Choroid plexus epithelial cell (primary cell): ENCODE results near the gene LTA.

Source experiments
- DNase-seq: peaks from one replicate; pipeline ENCODE4 v3.0.0-alpha.2; 2010; ENCODE audit warnings: low read depth
- H3K4me3 ChIP-seq: 2 replicates; pipeline ENCODE4 v1.5.1; 2011; ENCODE audit warnings: low read depth, mild to moderate bottlenecking, control low read depth, low read length, moderate library complexity
- TF ChIP-seq, protein P1 (sequence below): conservative IDR thresholded peaks from 2 replicates; pipeline ENCODE4 v1.5.1; 2011; ENCODE audit warnings: low read depth, mild to moderate bottlenecking, control low read depth, inconsistent platforms, low read length, moderate library complexity

LTA gene

DNA sequence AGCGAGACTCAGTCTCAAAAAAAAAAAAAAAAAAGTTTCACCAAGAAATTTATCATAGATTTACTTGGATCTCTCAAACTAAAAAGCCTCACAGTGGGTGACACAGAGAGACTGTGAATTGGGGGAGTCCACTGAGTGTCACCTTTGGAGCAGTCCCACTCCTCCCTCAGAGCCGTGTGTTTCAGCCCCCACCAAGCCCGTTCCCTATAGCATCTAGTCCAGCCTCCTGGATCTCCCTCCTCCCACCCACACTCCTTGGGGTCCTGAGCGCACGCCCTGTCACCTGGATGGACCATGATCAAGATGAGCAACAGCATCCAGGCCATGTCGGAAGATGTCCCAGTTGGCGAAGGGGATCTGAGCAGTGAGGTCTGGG is 20.3 kb downstream of the LTA start:
- TF ChIP-seq, protein P1, sequence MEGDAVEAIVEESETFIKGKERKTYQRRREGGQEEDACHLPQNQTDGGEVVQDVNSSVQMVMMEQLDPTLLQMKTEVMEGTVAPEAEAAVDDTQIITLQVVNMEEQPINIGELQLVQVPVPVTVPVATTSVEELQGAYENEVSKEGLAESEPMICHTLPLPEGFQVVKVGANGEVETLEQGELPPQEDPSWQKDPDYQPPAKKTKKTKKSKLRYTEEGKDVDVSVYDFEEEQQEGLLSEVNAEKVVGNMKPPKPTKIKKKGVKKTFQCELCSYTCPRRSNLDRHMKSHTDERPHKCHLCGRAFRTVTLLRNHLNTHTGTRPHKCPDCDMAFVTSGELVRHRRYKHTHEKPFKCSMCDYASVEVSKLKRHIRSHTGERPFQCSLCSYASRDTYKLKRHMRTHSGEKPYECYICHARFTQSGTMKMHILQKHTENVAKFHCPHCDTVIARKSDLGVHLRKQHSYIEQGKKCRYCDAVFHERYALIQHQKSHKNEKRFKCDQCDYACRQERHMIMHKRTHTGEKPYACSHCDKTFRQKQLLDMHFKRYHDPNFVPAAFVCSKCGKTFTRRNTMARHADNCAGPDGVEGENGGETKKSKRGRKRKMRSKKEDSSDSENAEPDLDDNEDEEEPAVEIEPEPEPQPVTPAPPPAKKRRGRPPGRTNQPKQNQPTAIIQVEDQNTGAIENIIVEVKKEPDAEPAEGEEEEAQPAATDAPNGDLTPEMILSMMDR, result no peak
- DNase-seq, result no peak
- no peak overlapping the region for H3K4me3 ChIP-seq

- no peak overlapping the region for H3K4me3 ChIP-seq
- DNase-seq, result peak; percentile 58
- TF ChIP-seq, protein P1, result peak; percentile 59
These were observed 24.9 kb downstream of the LTA start for GRCh38 chr6:31597006-31597405.

- no peak for DNase-seq
- TF ChIP-seq, protein P1, result no peak
These were observed 35.2 kb downstream of the LTA start for GRCh38 chr6:31607317-31607716.

GRCh38 chr6:31609519-31610406 is 37.7 kb downstream of the LTA start:
- no peak for DNase-seq
- TF ChIP-seq, protein P1, result no peak
- no peak overlapping the region for H3K4me3 ChIP-seq

More at GRCh38 chr6:31607317-31607716, 35.2 kb downstream of the LTA start:
- no peak overlapping the region for H3K4me3 ChIP-seq

DNA sequence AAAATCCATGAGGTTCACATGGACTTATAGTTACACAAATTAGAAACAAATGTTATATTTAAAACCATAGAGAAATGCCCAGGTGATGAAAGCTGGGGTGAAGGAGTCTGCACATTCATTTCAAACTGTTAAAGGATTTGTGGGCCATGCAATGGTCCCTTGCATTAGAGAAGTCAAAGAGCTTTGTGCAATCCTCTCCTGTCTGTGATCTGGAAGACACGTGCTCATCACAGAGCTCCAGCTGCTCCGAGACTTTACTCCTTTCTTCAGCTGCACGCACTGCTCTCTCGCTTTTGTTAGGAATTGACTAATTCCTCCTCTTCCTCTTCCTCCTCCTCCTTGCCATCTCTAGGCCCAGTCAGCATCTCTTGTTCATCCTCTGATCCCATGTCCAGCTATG is 38.9 kb downstream of the LTA start:
- no peak overlapping the region for H3K4me3 ChIP-seq
- TF ChIP-seq, protein P1, result no peak
- DNase-seq, result no peak

DNA sequence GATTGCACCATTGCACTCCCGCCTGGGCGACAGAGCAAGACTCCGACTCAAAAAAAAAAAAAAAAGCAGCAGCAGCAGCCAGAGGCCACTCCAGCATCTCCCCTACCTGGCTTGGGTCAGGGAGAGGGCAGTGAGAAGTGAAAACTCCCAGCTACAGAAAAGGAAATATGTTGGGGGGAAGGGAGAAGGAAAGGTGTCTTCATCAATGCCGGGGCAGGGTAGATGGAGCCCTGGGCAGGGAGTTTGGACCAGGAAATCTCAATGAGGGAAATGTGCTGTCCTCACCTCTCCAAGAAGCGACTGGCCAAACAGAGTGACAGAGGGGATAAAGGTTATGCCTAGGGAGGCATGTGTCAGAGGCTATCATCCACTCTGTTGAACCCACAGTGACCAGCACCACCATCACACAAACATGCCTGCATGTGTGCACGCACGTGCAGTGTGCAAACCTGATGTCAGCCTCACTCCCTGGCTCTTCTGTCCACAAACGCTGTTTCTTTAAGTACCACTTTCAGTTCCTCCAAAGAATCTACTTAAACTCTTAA is 42.1 kb downstream of the LTA start:
- TF ChIP-seq, protein P1, result no peak
- no peak for DNase-seq

More for the DNA sequence above, 42.1 kb downstream of the LTA start:
- H3K4me3 ChIP-seq, result no peak overlapping the region
